WERI-Rb-1 (cell line): Measurements from ENCODE around the gene CCL22.

Experiments
- DNase-seq: peaks from one replicate; pipeline ENCODE4 v3.0.0-alpha.2; 2020
- H3K27ac ChIP-seq: fragments of 250-450 bp; sonication (Bioruptor Pico); 2 replicates; pipeline ENCODE4 v1.5.1; 2020; ENCODE audit warnings: mild to moderate bottlenecking, moderate library complexity
- H3K27me3 ChIP-seq: fragments of 250-450 bp; sonication (Bioruptor Pico); 2 replicates; pipeline ENCODE4 v1.5.1; 2021; ENCODE audit warnings: mild to moderate bottlenecking, low read depth, moderate library complexity; ENCODE audit not compliant: insufficient read depth, severe bottlenecking
- H3K36me3 ChIP-seq: fragments of 250-450 bp; sonication (Bioruptor Pico); 2 replicates; pipeline ENCODE4 v1.5.1; 2020; ENCODE audit warnings: mild to moderate bottlenecking, moderate library complexity
- H3K4me3 ChIP-seq: 2 replicates; pipeline ENCODE4 v1.5.1; 2011; ENCODE audit warnings: low read depth, mild to moderate bottlenecking, control low read depth, low read length
- H3K9me3 ChIP-seq: fragments of 250-450 bp; sonication (Bioruptor Pico); 2 replicates; pipeline ENCODE4 v1.5.1; 2021; ENCODE audit warnings: mild to moderate bottlenecking, moderate library complexity; ENCODE audit not compliant: severe bottlenecking
- TF ChIP-seq, protein P1 (sequence below): IDR thresholded peaks from 2 replicates; pipeline ENCODE4 v1.5.1; 2011; ENCODE audit warnings: low read depth, mild to moderate bottlenecking, control low read depth, inconsistent platforms, low read length

Gene CCL22

DNA sequence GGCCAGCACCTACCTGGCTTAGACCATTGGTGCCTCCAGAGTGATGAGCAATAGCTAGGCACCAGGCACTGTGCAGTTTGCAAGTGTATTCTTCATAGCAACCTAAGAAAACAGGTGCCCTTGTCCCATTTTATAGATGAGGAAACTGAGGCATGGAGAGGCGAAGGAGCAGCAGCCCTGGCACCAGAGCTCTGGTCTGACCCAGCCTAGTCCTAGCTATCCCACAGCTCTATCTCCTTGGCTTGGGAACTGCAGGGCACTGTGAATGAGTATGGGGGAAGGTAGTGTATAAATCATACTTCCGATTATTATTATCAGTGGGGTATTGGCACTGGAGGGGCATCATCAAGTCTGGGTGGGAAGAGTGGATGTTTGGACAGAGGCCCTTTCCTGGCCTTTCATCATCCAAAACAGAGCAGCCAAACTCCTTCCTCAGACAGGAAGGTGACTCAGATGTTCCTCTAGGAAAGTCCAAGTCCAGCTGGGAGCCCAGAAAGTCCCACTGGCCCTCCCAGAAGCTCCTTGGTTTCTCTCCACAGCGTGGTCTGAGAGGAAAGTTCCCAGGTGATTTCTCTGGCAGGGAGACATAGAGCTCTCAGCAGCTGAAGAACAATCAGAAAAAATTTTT, 42.1 kb upstream of the CCL22 start:
- no peak overlapping the region for H3K27ac ChIP-seq
- no peak for DNase-seq
- H3K36me3 ChIP-seq = no peaks in the 10 kb centered on the region
- no peak overlapping the region for H3K4me3 ChIP-seq
- no peaks in the 10 kb centered on the region for H3K9me3 ChIP-seq
- H3K27me3 ChIP-seq = no peaks in the 10 kb centered on the region
- TF ChIP-seq, protein P1, sequence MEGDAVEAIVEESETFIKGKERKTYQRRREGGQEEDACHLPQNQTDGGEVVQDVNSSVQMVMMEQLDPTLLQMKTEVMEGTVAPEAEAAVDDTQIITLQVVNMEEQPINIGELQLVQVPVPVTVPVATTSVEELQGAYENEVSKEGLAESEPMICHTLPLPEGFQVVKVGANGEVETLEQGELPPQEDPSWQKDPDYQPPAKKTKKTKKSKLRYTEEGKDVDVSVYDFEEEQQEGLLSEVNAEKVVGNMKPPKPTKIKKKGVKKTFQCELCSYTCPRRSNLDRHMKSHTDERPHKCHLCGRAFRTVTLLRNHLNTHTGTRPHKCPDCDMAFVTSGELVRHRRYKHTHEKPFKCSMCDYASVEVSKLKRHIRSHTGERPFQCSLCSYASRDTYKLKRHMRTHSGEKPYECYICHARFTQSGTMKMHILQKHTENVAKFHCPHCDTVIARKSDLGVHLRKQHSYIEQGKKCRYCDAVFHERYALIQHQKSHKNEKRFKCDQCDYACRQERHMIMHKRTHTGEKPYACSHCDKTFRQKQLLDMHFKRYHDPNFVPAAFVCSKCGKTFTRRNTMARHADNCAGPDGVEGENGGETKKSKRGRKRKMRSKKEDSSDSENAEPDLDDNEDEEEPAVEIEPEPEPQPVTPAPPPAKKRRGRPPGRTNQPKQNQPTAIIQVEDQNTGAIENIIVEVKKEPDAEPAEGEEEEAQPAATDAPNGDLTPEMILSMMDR = no peak

DNA sequence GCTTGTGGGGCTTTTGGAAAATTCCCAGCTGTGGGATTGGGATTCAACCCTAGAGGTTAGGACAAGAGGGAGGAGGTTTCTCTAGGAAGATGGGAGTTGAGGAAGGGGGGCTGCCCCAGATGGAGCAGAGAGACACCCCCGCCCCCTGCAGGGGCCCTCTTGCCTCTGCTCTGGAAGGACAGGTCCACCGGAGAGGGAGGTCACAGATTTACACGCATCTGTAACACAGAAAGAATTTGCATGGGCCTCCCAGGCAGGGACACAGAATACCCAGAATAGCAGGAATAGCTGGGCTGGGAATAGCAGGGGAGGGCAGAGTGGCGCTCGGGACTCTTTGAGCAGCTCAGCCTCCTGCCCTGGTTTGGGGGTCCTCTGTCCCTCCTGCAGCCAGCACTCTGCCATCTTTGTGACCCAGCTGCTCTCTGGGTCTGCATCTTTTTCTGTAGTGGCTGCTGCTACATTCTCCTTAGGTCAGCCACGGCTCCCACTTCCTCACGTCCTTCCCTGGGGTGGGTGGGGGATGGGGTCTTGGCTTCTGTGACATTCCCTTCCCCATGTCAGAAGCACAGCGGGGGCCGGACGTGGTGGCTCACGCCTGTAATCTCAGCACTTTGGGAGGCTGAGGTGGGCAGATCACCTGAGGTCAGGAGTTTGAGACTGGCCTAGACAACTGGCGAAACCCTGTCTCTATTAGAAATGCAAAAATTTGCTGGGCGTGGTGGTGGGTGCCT, 40.2 kb upstream of the CCL22 start:
- no peaks in the 10 kb centered on the region for H3K27me3 ChIP-seq
- DNase-seq = no peak
- TF ChIP-seq, protein P1 = no peak
- no peaks in the 10 kb centered on the region for H3K9me3 ChIP-seq
- no peak overlapping the region for H3K4me3 ChIP-seq
- no peak overlapping the region for H3K27ac ChIP-seq
- H3K36me3 ChIP-seq = no peaks in the 10 kb centered on the region

DNA sequence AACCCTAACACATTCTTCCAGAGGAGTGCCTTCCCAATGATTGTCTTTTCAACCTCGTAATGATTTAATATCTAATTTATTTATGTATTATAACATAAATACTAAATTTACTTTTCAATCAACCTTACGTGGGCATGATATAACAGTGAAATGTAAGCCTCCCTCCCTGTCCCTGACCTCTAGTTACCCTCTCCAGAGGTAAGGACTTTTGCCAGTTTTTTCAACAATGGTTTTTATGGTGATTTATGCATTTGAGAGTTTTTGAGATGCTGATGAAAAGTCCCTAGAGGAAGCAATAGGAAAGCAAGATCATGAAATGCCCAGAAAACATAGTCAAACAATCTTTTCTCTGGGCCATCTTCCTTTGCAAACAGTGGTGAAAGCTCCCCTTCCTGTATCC, 38.9 kb upstream of the CCL22 start:
- Histone ChIP-seq H3K27me3 (no peaks in the 10 kb centered on the region), H3K9me3 (no peaks in the 10 kb centered on the region), H3K4me3 (no peak overlapping the region), H3K27ac (no peak overlapping the region), H3K36me3 (no peaks in the 10 kb centered on the region)
- DNase-seq = no peak
- TF ChIP-seq, protein P1 = no peak

DNA sequence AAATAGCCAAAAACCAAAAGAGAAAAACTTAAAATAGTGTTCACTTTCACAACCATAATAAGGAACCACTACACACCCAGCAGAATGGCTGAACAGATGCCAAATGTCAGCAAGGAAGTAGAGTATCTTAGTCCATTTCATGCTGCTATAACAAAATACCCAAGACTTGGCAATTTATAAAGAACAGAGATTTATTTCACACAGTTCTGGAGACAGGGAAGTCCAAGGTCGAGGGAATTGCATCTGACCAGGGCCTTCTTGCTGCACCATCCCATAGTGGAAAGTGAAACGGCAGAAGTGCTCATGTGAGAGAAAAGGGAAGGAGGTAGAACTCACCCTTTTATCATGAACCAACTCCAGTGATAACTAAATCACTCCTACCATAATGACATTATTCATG, 33.8 kb upstream of the CCL22 start:
- no peak overlapping the region for H3K27ac ChIP-seq
- no peak for DNase-seq
- H3K27me3 ChIP-seq = no peaks in the 10 kb centered on the region
- no peaks in the 10 kb centered on the region for H3K9me3 ChIP-seq
- TF ChIP-seq, protein P1 = no peak
- H3K36me3 ChIP-seq = no peaks in the 10 kb centered on the region
- H3K4me3 ChIP-seq = no peak overlapping the region

DNA sequence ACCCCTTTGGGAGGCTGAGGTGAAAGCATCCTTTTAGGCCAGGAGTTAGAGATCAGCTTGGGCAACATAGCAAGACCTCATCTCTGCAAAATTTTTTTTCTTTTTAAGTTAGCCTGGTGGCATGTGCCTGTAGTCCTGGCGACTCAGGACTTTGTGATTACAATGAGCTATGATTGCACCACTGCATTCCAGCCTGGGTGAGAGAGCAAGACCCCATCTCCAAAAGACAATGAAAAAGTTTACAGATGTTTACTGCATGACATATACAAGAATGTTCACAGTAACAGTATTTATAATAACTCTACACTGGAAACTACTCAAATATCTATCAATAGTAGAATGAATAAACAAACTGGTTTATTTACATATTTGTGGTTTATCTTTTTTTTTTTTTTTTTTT, 33.1 kb upstream of the CCL22 start:
- Histone ChIP-seq H3K27me3 (no peaks in the 10 kb centered on the region), H3K36me3 (no peaks in the 10 kb centered on the region), H3K27ac (no peak overlapping the region), H3K9me3 (no peaks in the 10 kb centered on the region), H3K4me3 (no peak overlapping the region)
- no peak for DNase-seq
- TF ChIP-seq, protein P1 = no peak
